HG03442 (cell line): ENCODE measurements around the gene PLEK2.
"Not testable (repeated sequence)": the region's sequence is repeated elsewhere in the genome, so short reads cannot be mapped to it uniquely, and the experiment has no call there.

ENCODE experiments used
- ATAC-seq: cut with Tn5 transposase; IDR thresholded peaks from one replicate; pipeline ENCODE4 v1.9.1; 2021; ENCODE audit warnings: mild to moderate bottlenecking, moderate library complexity; ENCODE audit not compliant: unreplicated experiment

PLEK2 gene

DNA sequence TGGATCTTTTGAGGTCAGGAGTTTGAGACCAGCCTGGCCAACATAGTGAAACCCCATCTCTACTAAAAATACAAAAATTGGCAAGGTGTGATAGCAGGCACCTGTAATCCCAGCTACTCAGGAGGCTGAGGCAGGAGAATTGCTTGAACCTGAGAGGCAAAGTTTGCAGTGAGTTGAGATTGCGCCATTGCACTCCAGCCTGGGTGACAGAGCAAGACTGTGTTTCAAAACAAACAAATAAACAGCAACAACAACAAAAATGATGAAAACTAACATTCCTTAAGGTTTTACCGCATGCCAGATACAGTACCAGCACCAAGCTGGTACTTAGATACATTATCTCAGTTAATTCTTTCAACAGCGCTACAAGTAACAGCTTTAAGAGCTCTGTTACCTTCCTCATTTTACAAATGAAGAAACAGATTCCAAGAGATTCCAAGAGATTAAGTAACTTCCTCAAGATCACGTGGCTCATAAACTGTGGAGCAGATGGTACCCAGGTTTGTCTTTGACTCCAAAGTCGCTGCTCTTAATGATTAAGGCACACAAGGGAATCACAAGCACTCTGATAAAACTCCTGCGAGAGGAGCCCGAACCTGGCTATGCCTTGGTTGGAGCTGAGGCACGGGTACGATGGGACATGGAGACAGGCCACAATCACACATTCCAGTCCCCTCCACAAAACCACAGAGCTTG, 17.7 kb upstream of the PLEK2 start:
- no peak for ATAC-seq

DNA sequence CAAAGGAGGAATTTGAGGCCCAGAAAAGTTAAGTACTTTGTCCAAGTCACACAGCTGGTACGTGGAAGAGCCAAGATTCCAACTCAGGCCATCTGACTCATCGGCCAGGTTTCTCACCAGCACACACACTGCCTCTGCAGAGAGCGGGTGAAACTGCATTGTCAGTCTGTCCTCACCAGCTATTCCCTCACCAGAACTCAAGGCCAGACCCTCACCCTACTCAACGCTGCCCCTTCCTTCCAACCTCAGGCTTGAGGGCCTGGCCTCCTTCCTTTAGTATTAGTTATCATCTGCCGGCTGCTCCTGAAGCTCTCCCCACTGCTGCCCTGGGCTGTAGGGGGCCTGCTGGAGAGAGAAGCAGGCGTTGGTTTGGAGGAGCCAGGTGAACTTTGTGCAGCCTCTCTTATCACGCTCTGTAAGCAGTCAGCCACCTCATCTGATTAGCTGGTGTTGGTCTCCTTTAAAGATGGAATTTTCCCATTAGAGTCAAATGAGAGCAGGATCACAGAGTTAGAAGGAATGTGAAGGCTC, 16.6 kb upstream of the PLEK2 start:
- ATAC-seq = no peak

- no peak for ATAC-seq
Measured at GRCh38 chr14:67426983-67427606, 15.1 kb upstream of the PLEK2 start.

GRCh38 chr14:67426161-67426560, 14.2 kb upstream of the PLEK2 start:
- ATAC-seq = no peak

DNA sequence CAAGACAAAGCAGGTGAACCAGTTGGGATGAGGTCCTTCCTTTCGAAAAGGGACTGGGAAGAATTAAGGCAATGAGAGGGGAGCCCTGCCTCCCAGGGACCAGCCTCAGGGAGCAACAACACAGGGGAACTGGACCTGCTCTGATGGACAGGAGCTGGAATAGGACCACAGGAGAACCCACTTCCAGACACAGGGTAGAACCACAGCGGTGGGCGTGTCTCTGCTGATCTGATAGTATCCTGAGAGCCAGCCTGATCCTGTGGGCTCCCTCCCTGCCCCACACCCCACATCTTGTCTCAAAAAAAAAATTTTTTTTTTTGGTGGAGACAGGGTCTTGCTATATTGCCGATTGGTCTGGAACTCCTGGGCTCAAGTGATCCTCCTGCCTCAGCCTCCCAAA, 13.6 kb upstream of the PLEK2 start:
- no peak for ATAC-seq

GRCh38 chr14:67424539-67424938, 12.6 kb upstream of the PLEK2 start:
- ATAC-seq = no peak

- no peak for ATAC-seq
Measured at GRCh38 chr14:67423424-67423823, 11.5 kb upstream of the PLEK2 start.

DNA sequence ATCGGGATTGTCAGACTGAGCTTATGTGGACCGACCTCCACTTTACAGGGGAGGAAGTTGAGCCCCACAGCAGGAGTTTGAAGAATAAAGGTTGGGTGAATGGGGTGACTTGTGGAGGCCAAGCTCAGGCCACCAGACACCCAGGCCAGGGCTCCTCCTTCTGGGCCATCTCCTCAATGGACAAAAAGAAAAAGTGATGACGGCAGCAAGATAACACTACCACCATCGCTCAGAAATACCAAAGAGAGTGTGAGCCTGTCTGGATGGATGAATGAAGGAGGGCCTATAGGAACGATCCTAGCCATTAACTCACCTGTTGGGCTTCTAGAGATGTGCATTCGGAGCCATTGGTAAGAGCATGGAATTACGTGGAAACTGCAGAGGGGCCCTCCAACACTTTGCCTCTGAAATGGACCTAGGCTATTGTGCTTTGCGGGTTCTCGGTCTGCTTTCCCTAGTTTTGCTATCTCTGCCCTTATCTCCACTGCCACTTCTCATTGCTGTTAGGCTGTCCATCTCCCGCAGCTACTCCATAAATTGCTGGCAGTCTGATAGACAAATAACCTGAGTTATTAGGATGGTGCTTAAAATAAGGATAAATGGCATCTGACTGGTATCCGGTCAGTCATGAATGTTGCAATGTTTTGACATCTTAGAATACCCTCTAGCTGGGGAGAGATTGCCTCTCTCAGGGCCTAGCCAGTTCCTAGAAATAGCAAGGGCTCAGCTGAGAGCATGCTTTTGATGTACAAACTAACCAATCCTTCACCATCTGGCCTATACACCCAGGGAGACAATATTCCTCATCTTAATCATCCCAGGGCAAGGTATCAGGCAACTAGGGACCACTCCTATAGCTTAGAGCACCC, 9.6 kb upstream of the PLEK2 start:
- ATAC-seq = no peak

DNA sequence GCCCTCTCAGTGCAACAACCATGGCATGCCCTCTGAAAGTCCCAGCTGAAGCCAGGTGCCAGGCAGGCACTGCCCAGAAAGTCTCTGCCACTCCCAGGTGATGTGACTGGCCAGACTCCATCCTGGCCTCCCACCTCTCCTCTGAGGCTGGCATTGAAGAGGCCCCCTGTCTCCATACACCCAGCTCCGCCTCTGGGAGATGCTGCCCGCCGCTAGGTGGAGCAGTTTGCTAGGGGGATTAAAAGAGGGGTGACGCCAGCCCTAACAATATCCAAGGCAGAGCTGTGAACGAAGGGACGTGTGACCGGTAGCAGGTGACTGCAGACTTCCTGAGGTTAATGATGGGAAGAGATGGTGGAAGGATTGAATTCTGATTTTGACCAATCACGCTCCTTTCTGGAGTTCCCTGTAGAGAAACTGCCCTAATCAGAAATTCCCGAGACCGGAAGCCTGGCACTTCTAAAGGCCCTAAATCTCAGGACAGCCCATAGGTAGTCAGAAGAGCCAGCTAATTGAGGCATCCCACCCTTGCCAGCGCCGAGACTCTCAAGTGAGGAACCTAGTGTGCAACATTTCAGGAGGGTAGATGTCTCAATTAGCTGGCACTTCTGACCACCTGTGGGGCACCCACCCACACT, 8.3 kb upstream of the PLEK2 start:
- ATAC-seq = no peak

- no peak for ATAC-seq
Measured at GRCh38 chr14:67418401-67419191, 6.6 kb upstream of the PLEK2 start.

DNA sequence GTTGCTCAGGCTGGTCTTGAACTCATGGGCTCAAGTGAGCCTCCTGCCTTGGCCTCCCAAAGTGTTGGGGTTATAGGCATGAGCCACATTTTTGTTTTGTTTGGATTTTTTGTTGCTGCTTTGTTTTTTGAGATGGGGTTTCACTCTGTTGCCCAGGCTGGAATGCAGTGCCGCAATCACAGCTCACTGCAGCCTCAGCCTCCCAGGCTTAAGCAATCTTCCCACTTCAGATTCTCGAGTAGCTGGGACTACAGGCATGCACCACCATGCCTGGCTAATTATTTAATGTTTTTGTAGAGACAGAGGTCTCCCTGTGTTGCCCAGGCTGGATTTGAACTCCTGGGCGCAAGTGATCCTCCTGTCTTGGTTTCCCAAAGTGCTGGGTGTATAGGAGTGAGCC, 5.7 kb upstream of the PLEK2 start:
- no peak for ATAC-seq

DNA sequence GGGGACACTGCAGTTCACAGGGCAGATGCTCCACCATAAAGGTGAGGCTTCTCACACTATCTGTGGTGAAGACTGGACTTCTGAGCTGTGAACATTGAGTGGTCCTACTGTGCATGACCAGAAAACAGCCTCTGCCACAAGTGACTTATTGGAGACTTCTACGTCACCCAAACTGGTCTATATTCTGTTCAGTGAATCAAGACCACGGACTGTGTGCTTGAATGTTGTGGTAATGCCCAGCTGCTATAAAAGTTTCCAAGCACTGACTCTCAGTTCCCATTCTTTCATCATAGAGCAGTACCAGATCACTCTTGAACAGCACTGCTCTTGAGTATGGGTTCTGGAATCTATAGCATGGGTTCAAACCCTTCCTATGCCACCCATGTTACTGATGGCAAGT, 4.8 kb upstream of the PLEK2 start:
- no peak for ATAC-seq

- no peak for ATAC-seq
Measured at GRCh38 chr14:67416085-67416484, 4.1 kb upstream of the PLEK2 start.

- not testable (repeated sequence) for ATAC-seq
Measured at GRCh38 chr14:67415610-67416009, 3.6 kb upstream of the PLEK2 start.

GRCh38 chr14:67413806-67414769, 2.1 kb upstream of the PLEK2 start:
- no peak for ATAC-seq

- ATAC-seq = no peak
Measured at GRCh38 chr14:67411370-67411769, 595 bp downstream of the PLEK2 start.

- ATAC-seq = no peak
Measured at GRCh38 chr14:67410313-67410712, 1.7 kb downstream of the PLEK2 start.

- ATAC-seq = no peak
Measured at GRCh38 chr14:67409461-67409860, 2.5 kb downstream of the PLEK2 start.

DNA sequence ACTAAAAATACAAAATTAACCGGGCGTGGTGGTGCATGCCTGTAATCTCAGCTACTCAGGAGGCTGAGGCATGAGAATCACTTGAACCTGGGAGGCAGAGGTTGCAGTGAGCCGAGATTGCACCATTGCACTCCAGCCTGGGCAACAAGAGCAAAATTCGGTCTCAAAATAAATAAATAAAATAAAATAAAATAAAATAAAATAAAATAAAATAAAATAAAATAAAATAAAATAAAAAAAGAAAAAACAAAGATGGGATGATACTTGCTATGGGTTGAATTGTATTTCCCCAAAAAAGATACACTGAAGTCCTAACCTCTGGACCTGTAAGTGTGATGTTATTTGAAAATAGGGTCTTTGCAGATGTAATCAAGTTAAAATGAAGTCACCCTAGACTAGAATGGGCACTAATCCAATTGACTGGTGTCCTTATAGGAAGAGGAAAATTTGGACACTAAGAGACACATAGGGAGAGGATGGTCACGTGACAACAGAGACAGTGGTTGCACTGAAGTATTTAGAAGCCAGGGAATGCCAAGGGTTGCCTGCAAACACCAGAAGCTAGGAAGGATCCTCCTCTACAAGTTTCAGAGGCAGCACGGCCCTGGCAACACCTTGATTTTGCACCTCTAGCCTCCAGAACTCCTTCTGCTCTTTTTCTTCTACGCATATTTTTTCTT, 3.7 kb downstream of the PLEK2 start:
- ATAC-seq = not testable (repeated sequence)
